A673 (cell line): ENCODE results near the gene UBP1. TPM values are rescaled to one million over a fixed set of nuclear protein-coding genes. Genes with fewer than 3 reads are reported as not detected.

Experiments
- BruUV-seq: library from RNA; stranded (reverse); fragments of 400-500 nt; replicated peaks from 2 replicates; lab custom pipeline; 2021; lab: Mats Ljungman, UMichigan
- CTCF ChIA-PET: fragments of 300-600 bp; sonication (Branson Sonifier 250); formaldehyde crosslinking; loops from one replicate; lab custom pipeline; 2022; ENCODE audit warnings: antibody characterized with exemption; lab: Charles Lee
- POLR2A ChIA-PET: fragments of 300-600 bp; sonication (Branson Sonifier 250); formaldehyde crosslinking; loops from one replicate; lab custom pipeline; 2022; ENCODE audit warnings: antibody characterized with exemption; ENCODE audit not compliant: low non-redundant PET; lab: Charles Lee
- DNase-seq: peaks from one replicate; pipeline ENCODE4 v3.0.0-alpha.2; 2015; ENCODE audit warnings: low spot score
- H3K27ac ChIP-seq: fragments of 200-600 bp; sonication (generic); 2 replicates; pipeline ENCODE4 v1.5.1; 2016; ENCODE audit warnings: mixed run types, low read depth, mild to moderate bottlenecking, mixed read lengths, antibody characterized with exemption, low read length; ENCODE audit not compliant: poor library complexity, severe bottlenecking
- H3K27me3 ChIP-seq: fragments of 200-600 bp; sonication (generic); replicated peaks from 2 replicates; pipeline ENCODE4 v1.6.1; 2017; ENCODE audit warnings: mixed run types, low read depth, mild to moderate bottlenecking, mixed read lengths, antibody characterized with exemption, low read length; ENCODE audit not compliant: insufficient read depth, poor library complexity
- H3K36me3 ChIP-seq: fragments of 200-600 bp; sonication (generic); 2 replicates; pipeline ENCODE4 v1.6.1; 2016; ENCODE audit warnings: mixed run types, mild to moderate bottlenecking, mixed read lengths, antibody characterized with exemption, low read length; ENCODE audit not compliant: insufficient read depth, poor library complexity, severe bottlenecking
- H3K4me1 ChIP-seq: fragments of 200-600 bp; sonication (generic); 2 replicates; pipeline ENCODE4 v1.6.1; 2017; ENCODE audit warnings: mixed run types, mild to moderate bottlenecking, mixed read lengths, antibody characterized with exemption, low read length; ENCODE audit not compliant: insufficient read depth, poor library complexity, severe bottlenecking
- H3K4me3 ChIP-seq: fragments of 200-600 bp; sonication (generic); 2 replicates; pipeline ENCODE4 v1.5.1; 2016; ENCODE audit warnings: low read depth, mixed run types, mild to moderate bottlenecking, mixed read lengths, low read length; ENCODE audit not compliant: poor library complexity, severe bottlenecking
- H3K9me3 ChIP-seq: fragments of 200-600 bp; sonication (generic); 2 replicates; pipeline ENCODE4 v1.6.1; 2016; ENCODE audit warnings: mixed run types, low read depth, mild to moderate bottlenecking, mixed read lengths, antibody characterized with exemption, low read length; ENCODE audit not compliant: poor library complexity, severe bottlenecking
- EZH2 ChIP-seq: fragments of 200-600 bp; sonication (generic); IDR thresholded peaks from 2 replicates; pipeline ENCODE4 v1.6.1; 2017; ENCODE audit warnings: borderline replicate concordance, low read depth, mild to moderate bottlenecking, mixed read lengths, antibody characterized with exemption, low read length; ENCODE audit not compliant: poor library complexity, severe bottlenecking
- intact Hi-C: fragments of 100-400 bp; cut with micrococcal nuclease; formaldehyde crosslinking; loops from one replicate; pipeline ENCODE4 v1.10.0; 2022; ENCODE audit not compliant: unreplicated experiment
- total RNA-seq: library from RNA; stranded (reverse); gene quantifications from 2 replicates; pipeline ENCODE4 v1.2.3, GENCODE V29; 2021
- TF ChIP-seq, protein P1 (sequence below): fragments of 300-800, 200-600 bp; sonication (generic); conservative IDR thresholded peaks from 2 replicates; pipeline ENCODE4 v1.5.1; 2017; ENCODE audit warnings: low read depth, mild to moderate bottlenecking, antibody characterized with exemption, low read length, moderate library complexity, mixed read lengths

UBP1 gene
- total RNA-seq, 1 experiment from 2014 or later: 59.4 TPM

DNA sequence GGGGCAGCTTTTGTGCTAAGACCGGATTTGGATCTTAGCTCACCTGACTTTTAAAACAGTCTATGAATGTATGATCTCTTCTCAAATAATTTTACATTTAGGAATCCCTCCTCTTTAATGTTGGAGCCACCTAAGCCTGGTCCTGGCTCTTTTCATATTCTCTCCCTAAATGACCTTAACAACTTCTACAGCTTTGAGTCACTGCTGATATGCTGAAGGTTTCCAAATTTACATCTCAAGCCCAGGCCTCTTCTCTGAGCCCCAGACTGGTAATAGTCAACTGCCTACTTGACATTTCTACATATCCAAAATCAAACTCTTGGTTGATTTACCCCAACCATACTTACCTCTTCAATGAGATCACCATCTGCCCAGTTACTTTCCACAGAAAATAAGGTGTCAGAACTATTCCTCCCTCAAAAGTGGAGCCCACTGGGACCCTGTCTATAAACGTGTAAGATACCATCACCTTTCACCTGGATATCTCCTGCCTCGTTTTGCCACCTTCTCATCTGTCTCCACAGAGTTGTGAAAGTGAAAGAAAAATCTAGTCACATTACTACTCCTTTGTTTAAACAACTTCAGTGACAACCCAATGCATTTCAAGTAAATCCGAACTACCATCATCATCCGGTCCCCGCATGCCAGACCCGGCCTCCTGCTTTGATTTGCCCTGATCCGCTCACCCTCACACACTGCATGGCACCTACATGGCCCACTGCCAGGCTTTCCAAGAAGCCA is 48.8 kb downstream of the UBP1 start:
- ChIA-PET CTCF (no interaction called here), POLR2A (no interaction called here)
- Histone ChIP-seq H3K27me3 (no peaks in the 10 kb centered on the region), H3K27ac (no peak overlapping the region), H3K4me3 (no peak overlapping the region), H3K4me1 (peaks cover 9% of the 10 kb centered on the region), H3K36me3 (peaks cover 63% of the 10 kb centered on the region), H3K9me3 (no peaks in the 10 kb centered on the region)
- TF ChIP-seq, protein P1, sequence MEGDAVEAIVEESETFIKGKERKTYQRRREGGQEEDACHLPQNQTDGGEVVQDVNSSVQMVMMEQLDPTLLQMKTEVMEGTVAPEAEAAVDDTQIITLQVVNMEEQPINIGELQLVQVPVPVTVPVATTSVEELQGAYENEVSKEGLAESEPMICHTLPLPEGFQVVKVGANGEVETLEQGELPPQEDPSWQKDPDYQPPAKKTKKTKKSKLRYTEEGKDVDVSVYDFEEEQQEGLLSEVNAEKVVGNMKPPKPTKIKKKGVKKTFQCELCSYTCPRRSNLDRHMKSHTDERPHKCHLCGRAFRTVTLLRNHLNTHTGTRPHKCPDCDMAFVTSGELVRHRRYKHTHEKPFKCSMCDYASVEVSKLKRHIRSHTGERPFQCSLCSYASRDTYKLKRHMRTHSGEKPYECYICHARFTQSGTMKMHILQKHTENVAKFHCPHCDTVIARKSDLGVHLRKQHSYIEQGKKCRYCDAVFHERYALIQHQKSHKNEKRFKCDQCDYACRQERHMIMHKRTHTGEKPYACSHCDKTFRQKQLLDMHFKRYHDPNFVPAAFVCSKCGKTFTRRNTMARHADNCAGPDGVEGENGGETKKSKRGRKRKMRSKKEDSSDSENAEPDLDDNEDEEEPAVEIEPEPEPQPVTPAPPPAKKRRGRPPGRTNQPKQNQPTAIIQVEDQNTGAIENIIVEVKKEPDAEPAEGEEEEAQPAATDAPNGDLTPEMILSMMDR: no peak
- TF ChIP-seq EZH2: no peak
- no peak for DNase-seq
- BruUV-seq: no TSS peak
- intact Hi-C loops: no loop called here

DNA sequence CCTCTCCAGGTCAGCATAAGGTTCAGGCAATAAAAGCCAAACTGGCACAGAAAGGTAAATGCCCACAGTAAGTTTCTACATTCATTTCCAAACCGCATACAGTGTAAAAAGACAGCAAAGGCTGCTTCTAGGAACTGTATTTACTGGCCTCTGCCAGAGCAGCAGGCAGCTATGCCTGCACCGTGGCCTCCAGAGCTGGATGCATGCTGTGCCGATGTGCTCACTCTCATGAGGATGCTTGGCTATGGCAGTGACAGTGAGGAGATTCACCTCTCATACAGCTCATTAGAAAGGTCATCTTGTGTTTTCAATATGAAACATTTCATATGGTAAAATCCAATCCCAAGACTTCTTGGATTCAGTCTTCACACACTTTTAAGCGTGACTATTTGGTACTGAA is 50.3 kb downstream of the UBP1 start:
- Histone ChIP-seq H3K36me3 (peaks cover 64% of the 10 kb centered on the region), H3K4me3 (no peak overlapping the region), H3K27ac (no peak overlapping the region), H3K27me3 (no peaks in the 10 kb centered on the region), H3K4me1 (peaks cover 9% of the 10 kb centered on the region), H3K9me3 (no peaks in the 10 kb centered on the region)
- ChIA-PET POLR2A (no interaction called here), CTCF (no interaction called here)
- DNase-seq: no peak
- no TSS peak for BruUV-seq
- intact Hi-C loops: no loop called here
- TF ChIP-seq, protein P1: no peak
- TF ChIP-seq EZH2: no peak

DNA sequence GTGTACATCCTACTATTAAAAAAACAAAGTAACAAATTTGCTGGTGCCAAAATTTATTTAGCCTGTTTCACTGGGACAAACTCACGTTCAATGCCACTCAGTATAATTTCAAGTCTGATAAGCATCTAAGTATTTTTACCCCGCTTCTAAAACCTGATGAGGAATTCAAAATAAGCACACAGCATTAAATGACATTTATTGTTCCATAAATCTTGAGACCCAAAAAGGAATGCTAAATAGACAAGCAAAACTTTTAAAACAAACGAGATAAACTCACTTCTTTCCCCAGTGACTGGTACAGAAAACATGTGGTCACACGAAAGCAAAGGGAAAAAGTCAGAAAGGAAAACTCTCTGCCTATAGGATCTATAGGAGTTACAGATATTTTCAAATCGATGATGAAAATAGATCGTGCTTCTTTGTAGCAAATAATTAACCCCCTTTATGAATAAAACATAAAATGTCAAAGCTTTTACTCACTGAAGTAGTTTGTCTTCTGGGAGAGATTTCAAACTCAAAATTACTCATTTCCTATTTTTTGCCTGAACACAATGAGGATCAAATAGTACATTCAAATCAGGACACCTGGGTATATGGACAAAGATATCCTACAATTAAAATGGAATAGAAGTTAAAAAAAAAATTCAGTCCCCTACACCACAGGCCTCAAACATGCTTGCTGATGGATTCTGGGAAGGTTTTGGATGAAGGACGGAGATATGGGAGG is 51.7 kb downstream of the UBP1 start:
- Histone ChIP-seq H3K4me3 (no peak overlapping the region), H3K27ac (no peak overlapping the region), H3K27me3 (no peaks in the 10 kb centered on the region), H3K36me3 (peaks cover 56% of the 10 kb centered on the region), H3K4me1 (peaks cover 9% of the 10 kb centered on the region), H3K9me3 (no peaks in the 10 kb centered on the region)
- CTCF ChIA-PET: interaction anchor here (0.6 kb wide), 1 partner anchor 246 kb away, joined by 13 read pairs; no protein-coding TSS in a partner anchor
- DNase-seq: peak; percentile 12
- no TSS peak for BruUV-seq
- intact Hi-C loops: no loop called here
- TF ChIP-seq, protein P1: no peak
- POLR2A ChIA-PET: no interaction called here
